HCT116 (cell line): ENCODE data around the gene LAMB4. TPM values are rescaled to one million over a fixed set of nuclear protein-coding genes. Genes with fewer than 3 reads are reported as not detected.

Experiments
- ATAC-seq: fragments of 200-7000 bp; cut with Tn5 transposase; 2 replicates; pipeline ENCODE4 v1.9.1; 2020; ENCODE audit warnings: mild to moderate bottlenecking, moderate library complexity
- BruUV-seq: library from RNA; stranded (reverse); fragments of 400-500 nt; replicated peaks from 2 replicates; lab custom pipeline; 2021; lab: Mats Ljungman, UMichigan
- CTCF ChIA-PET: fragments of 300-600 bp; sonication (Branson Sonifier 250); formaldehyde crosslinking; loops from one replicate; lab custom pipeline; 2021; ENCODE audit warnings: antibody characterized with exemption; lab: Charles Lee
- POLR2A ChIA-PET: fragments of 300-600, 350-600 bp; sonication (Branson Sonifier 250); formaldehyde crosslinking; loops from one replicate; lab custom pipeline; 2021; ENCODE audit warnings: antibody characterized with exemption; lab: Charles Lee
- RAD21 ChIA-PET, 2 experiments: fragments of 300-600 bp; sonication (Branson Sonifier 250); formaldehyde crosslinking; loops; one replicate each; lab custom pipeline; 2023; ENCODE audit warnings: low total read pairs in 2 of 2; ENCODE audit not compliant: uncharacterized antibody in 2 of 2, unreplicated experiment in 2 of 2, low non-redundant PET in 1 of 2; lab: Charles Lee
- DNase-seq: peaks from one replicate; pipeline ENCODE4 v3.0.0-alpha.2; 2010; ENCODE audit warnings: low read depth, low spot score
- H2AFZ ChIP-seq: fragments of 200-600 bp; shearing (Covaris generic), sonication (generic); 2 replicates; pipeline ENCODE4 v1.6.1; 2017; ENCODE audit warnings: low read depth, mixed run types, mixed read lengths, antibody characterized with exemption, low read length; ENCODE audit not compliant: poor library complexity, severe bottlenecking
- H3K27ac ChIP-seq: 2 replicates; pipeline ENCODE4 v1.5.1; 2012; ENCODE audit warnings: low read depth, low read length
- H3K27me3 ChIP-seq: fragments of 200-600 bp; sonication (generic); 2 replicates; pipeline ENCODE4 v1.6.1; 2016; ENCODE audit warnings: mixed run types, low read length, mixed read lengths; ENCODE audit not compliant: insufficient read depth
- H3K36me3 ChIP-seq, 2 experiments: fragments of 200-500 bp in 1 of 2; fragments of 200-600 bp in 1 of 2; sonication (Bioruptor generic) in 1 of 2; sonication (generic) in 1 of 2; 2 replicates each; pipeline versions ENCODE4 v1.5.1 to v1.6.1; 2014 to 2016; ENCODE audit warnings: low read length in 2 of 2, inconsistent platforms in 1 of 2, mixed read lengths in 1 of 2, mixed run types in 1 of 2; ENCODE audit not compliant: insufficient read depth in 2 of 2, control insufficient read depth in 1 of 2
- H3K4me1 ChIP-seq, 2 experiments: fragments of 200-600 bp in 1 of 2; sonication (generic) in 1 of 2; 2 replicates each; pipeline versions ENCODE4 v1.5.1 to v1.6.1; 2012 to 2017; ENCODE audit warnings: low read length in 2 of 2, inconsistent platforms in 1 of 2, mild to moderate bottlenecking in 1 of 2, mixed read lengths in 1 of 2, mixed run types in 1 of 2, moderate library complexity in 1 of 2; ENCODE audit not compliant: insufficient read depth in 2 of 2, control insufficient read depth in 1 of 2
- H3K4me2 ChIP-seq: fragments of 200-600 bp; sonication (generic); 2 replicates; pipeline ENCODE4 v1.6.1; 2017; ENCODE audit warnings: mixed run types, low read length, mixed read lengths
- H3K4me3 ChIP-seq, 2 experiments: fragments of 200-600 bp in 1 of 2; sonication (generic) in 1 of 2; replicated peaks in 1 of 2; 2 replicates each; pipeline ENCODE4 v1.5.1; 2011 to 2016; ENCODE audit warnings: low read length in 2 of 2, control low read depth in 1 of 2, low read depth in 1 of 2, mild to moderate bottlenecking in 1 of 2, mixed read lengths in 1 of 2, mixed run types in 1 of 2
- H3K79me2 ChIP-seq: fragments of 200-600 bp; sonication (generic); 2 replicates; pipeline ENCODE4 v1.6.1; 2017; ENCODE audit warnings: mild to moderate bottlenecking, mixed run types, low read length, moderate library complexity, mixed read lengths; ENCODE audit not compliant: insufficient read depth
- H3K9ac ChIP-seq: fragments of 200-600 bp; sonication (generic); 2 replicates; pipeline ENCODE4 v1.6.1; 2016; ENCODE audit warnings: low read length, mixed read lengths
- H3K9me2 ChIP-seq: fragments of 200-600 bp; sonication (generic), shearing (Covaris generic); 2 replicates; pipeline ENCODE4 v1.6.1; 2017; ENCODE audit warnings: mixed run types, mild to moderate bottlenecking, moderate library complexity; ENCODE audit not compliant: insufficient read depth
- H3K9me3 ChIP-seq, 2 experiments: fragments of 200-500 bp in 1 of 2; fragments of 200-600 bp in 1 of 2; sonication (Bioruptor generic) in 1 of 2; sonication (generic) in 1 of 2; 2 replicates each; pipeline ENCODE4 v1.6.1; 2014 to 2017; ENCODE audit warnings: low read length in 2 of 2, mixed read lengths in 2 of 2, inconsistent platforms in 1 of 2, low read depth in 1 of 2, mild to moderate bottlenecking in 1 of 2, mixed run types in 1 of 2, moderate library complexity in 1 of 2; ENCODE audit not compliant: control insufficient read depth in 1 of 2, insufficient read depth in 1 of 2
- H4K20me1 ChIP-seq: fragments of 200-600 bp; sonication (generic), shearing (Covaris generic); 2 replicates; pipeline ENCODE4 v1.6.1; 2017; ENCODE audit warnings: mixed run types, mild to moderate bottlenecking, moderate library complexity; ENCODE audit not compliant: insufficient read depth
- CEBPB ChIP-seq: IDR thresholded peaks from 2 replicates; pipeline ENCODE4 v1.6.1; 2012; ENCODE audit warnings: low read depth
- EZH2 ChIP-seq: fragments of 200-600 bp; sonication (generic); IDR thresholded peaks from 2 replicates; pipeline ENCODE4 v1.6.1; 2017; ENCODE audit warnings: antibody characterized with exemption, mixed run types
- EZH2phosphoT487 ChIP-seq: fragments of 200-600 bp; IDR thresholded peaks from 2 replicates; pipeline ENCODE4 v1.6.1; 2018; ENCODE audit warnings: antibody characterized with exemption, borderline replicate concordance
- RAD21 ChIP-seq: IDR thresholded peaks from 2 replicates; pipeline ENCODE4 v1.6.1; 2012; ENCODE audit warnings: low read depth, mild to moderate bottlenecking
- SIN3A ChIP-seq: IDR thresholded peaks from 2 replicates; pipeline ENCODE4 v1.6.1; 2012; ENCODE audit warnings: low read depth
- SP1 ChIP-seq: IDR thresholded peaks from 2 replicates; pipeline ENCODE4 v1.6.1; 2012; ENCODE audit warnings: low read depth
- TCF7L2 ChIP-seq: IDR thresholded peaks from 2 replicates; pipeline ENCODE4 v1.7.0; 2011; ENCODE audit warnings: borderline replicate concordance, inconsistent platforms; ENCODE audit not compliant: insufficient read depth, insufficient read length; ENCODE audit errors: extremely low read depth
- YY1 ChIP-seq: IDR thresholded peaks from 2 replicates; pipeline ENCODE4 v1.6.1; 2011; ENCODE audit warnings: low read length, low read depth, moderate library complexity, mild to moderate bottlenecking; ENCODE audit not compliant: insufficient replicate concordance; ENCODE audit errors: extremely low read depth
- ZFX ChIP-seq: fragments of 450-650 bp; IDR thresholded peaks from 2 replicates; pipeline ENCODE4 v1.6.1; 2017
- ZNF274 ChIP-seq: fragments of 200-500 bp; sonication (Bioruptor generic); IDR thresholded peaks from 2 replicates; pipeline ENCODE4 v1.6.1; 2014; ENCODE audit warnings: mild to moderate bottlenecking, low read depth, low read length, inconsistent platforms
- intact Hi-C: fragments of 100-400 bp; cut with micrococcal nuclease; formaldehyde crosslinking; loops from 2 replicates; pipeline ENCODE4 v1.10.0; 2022
- total RNA-seq: library from RNA; stranded (reverse); gene quantifications from one replicate; pipeline ENCODE4 v1.2.1, GENCODE V29; 2021; ENCODE audit not compliant: unreplicated experiment
- TF ChIP-seq, protein P1 (sequence below), 3 experiments: fragments of 200-600 bp in 1 of 3; sonication (generic) in 1 of 3; IDR thresholded peaks in 2 of 3; conservative IDR thresholded peaks in 1 of 3; 2 replicates each; pipeline ENCODE4 v1.5.1; 2012 to 2017; ENCODE audit warnings: low read depth in 2 of 3, low read length in 2 of 3, antibody characterized with exemption in 1 of 3, borderline replicate concordance in 1 of 3, control low read depth in 1 of 3, mild to moderate bottlenecking in 1 of 3, mixed read lengths in 1 of 3, mixed run types in 1 of 3, moderate library complexity in 1 of 3; ENCODE audit not compliant: insufficient read depth in 1 of 3

Gene LAMB4
- total RNA-seq, 1 experiment from 2014 or later: not detected

GRCh38 chr7:107976620-107977019 is 153.5 kb downstream of the LAMB4 start:
- POLR2A ChIA-PET: no interaction called here
- Histone ChIP-seq H3K9ac (no peak overlapping the region), H3K4me2 (no peak overlapping the region), H3K36me3 (peaks cover 5 to 10% of the 10 kb centered on the region in 2 experiments; a peak in 2 of 4 replicates), H3K9me2 (no peaks in the 10 kb centered on the region), H3K27ac (no peak overlapping the region), H3K79me2 (no peaks in the 10 kb centered on the region), H3K27me3 (no peaks in the 10 kb centered on the region), H4K20me1 (no peaks in the 10 kb centered on the region), H3K4me3 (no peak overlapping the region)
- BruUV-seq: no TSS peak
- no peak for ATAC-seq
- intact Hi-C loops: no loop called here
- TF ChIP-seq ZNF274 (no peak), CEBPB (no peak), YY1 (no peak), SIN3A (no peak), SP1 (no peak), EZH2phosphoT487 (no peak), RAD21 (no peak), TCF7L2 (no peak), EZH2 (no peak), ZFX (no peak)
- TF ChIP-seq, protein P1, sequence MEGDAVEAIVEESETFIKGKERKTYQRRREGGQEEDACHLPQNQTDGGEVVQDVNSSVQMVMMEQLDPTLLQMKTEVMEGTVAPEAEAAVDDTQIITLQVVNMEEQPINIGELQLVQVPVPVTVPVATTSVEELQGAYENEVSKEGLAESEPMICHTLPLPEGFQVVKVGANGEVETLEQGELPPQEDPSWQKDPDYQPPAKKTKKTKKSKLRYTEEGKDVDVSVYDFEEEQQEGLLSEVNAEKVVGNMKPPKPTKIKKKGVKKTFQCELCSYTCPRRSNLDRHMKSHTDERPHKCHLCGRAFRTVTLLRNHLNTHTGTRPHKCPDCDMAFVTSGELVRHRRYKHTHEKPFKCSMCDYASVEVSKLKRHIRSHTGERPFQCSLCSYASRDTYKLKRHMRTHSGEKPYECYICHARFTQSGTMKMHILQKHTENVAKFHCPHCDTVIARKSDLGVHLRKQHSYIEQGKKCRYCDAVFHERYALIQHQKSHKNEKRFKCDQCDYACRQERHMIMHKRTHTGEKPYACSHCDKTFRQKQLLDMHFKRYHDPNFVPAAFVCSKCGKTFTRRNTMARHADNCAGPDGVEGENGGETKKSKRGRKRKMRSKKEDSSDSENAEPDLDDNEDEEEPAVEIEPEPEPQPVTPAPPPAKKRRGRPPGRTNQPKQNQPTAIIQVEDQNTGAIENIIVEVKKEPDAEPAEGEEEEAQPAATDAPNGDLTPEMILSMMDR (IDR thresholded peaks at IDR 0.05 in 2 of 3, conservative IDR thresholded peaks at IDR 0.05 in 1 of 3; ENCODE audit: borderline replicate concordance in 1 of 3, insufficient read depth in 1 of 3, low read depth in 2 of 3, low read length in 2 of 3): no peak
- TF ChIP-seq, all 23 proteins: peak for 0
- no peak overlapping the region for H2AFZ ChIP-seq
- H3K9me3 ChIP-seq: no peaks in the 10 kb centered on the region
- RAD21 ChIA-PET: no interaction called here
- no peaks in the 10 kb centered on the region; a peak in 1 of 4 replicates for H3K4me1 ChIP-seq
- no peak for DNase-seq
- CTCF ChIA-PET: no interaction called here
